Fibroblast of mammary gland (primary cell): ENCODE results near the gene ADAMTS18.

ENCODE experiments used
- DNase-seq: peaks from one replicate; pipeline ENCODE4 v3.0.0-alpha.2; 2010; ENCODE audit warnings: low read depth
- H3K4me3 ChIP-seq: 2 replicates; pipeline ENCODE4 v1.5.1; 2011; ENCODE audit warnings: low read depth, mild to moderate bottlenecking, low read length, moderate library complexity; ENCODE audit not compliant: control insufficient read depth
- TF ChIP-seq, protein P1 (sequence below): conservative IDR thresholded peaks from 2 replicates; pipeline ENCODE4 v1.5.1; 2011; ENCODE audit warnings: low read depth, low read length, inconsistent platforms; ENCODE audit not compliant: control insufficient read depth, insufficient read depth

The ADAMTS18 gene

DNA sequence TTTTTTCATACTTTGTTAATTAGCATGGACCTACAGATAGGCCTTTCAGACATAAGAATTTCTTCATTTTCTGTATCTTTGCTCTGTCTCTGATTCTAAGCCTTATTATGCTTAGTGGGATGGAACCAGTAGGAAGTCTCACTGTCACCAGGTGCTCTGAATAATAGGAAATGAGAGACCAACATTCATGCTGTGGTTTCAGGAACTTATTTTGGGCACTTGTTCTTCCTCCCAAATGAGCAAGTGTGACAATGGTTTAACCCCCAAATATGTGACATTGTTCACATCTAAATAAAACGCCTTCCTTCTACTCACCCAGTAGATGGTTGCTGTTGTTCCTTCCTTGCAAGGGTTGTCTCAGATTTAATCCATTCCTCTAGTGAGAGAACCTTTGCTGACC, 135.4 kb downstream of the ADAMTS18 start:
- H3K4me3 ChIP-seq: no peak overlapping the region
- DNase-seq: no peak
- TF ChIP-seq, protein P1, sequence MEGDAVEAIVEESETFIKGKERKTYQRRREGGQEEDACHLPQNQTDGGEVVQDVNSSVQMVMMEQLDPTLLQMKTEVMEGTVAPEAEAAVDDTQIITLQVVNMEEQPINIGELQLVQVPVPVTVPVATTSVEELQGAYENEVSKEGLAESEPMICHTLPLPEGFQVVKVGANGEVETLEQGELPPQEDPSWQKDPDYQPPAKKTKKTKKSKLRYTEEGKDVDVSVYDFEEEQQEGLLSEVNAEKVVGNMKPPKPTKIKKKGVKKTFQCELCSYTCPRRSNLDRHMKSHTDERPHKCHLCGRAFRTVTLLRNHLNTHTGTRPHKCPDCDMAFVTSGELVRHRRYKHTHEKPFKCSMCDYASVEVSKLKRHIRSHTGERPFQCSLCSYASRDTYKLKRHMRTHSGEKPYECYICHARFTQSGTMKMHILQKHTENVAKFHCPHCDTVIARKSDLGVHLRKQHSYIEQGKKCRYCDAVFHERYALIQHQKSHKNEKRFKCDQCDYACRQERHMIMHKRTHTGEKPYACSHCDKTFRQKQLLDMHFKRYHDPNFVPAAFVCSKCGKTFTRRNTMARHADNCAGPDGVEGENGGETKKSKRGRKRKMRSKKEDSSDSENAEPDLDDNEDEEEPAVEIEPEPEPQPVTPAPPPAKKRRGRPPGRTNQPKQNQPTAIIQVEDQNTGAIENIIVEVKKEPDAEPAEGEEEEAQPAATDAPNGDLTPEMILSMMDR: no peak

DNA sequence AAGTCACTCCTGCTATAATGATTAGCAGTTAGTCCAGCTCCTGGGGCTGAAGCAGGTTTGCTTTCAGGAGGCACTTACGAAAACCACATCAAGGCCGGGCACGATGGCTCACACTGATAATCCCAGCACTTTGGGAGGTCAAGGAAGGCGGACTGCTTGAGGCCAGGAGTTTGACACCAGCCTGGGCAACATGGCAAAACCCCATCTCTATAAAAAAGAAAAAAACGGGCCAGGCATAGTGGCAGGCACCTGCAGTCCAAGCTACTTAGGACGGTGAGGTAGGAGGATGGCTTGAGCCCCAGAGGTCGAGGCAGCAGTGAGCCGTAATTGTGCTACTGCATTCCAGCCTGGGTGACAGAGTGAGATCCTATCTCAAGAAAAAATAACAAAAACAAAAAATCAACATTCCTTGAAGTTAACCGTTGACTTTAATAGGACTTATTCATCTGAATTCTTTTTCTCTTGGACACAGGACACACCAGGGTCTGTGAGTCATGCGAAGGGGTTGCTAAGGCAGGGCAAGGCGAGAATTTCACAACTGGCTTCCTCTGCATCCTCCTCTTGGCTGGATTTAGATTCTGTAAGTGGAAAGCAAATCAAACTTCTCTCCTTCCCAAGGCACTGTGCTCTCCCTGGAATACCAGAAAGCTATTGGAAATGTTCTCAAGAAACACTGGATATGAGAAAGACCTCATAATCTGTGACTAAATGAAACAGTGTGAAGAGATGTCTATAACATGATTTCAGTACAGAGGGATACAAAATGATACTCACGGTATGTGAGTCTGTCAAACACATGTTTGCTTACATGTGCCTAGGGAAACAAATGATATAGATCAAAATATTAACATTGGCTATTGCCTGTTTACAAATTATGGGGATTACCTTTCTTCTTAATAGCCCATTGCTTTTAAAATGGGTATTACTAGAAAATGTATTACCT, 136.1 kb downstream of the ADAMTS18 start:
- DNase-seq: peak; percentile 95
- no peak overlapping the region for H3K4me3 ChIP-seq
- TF ChIP-seq, protein P1: no peak

DNA sequence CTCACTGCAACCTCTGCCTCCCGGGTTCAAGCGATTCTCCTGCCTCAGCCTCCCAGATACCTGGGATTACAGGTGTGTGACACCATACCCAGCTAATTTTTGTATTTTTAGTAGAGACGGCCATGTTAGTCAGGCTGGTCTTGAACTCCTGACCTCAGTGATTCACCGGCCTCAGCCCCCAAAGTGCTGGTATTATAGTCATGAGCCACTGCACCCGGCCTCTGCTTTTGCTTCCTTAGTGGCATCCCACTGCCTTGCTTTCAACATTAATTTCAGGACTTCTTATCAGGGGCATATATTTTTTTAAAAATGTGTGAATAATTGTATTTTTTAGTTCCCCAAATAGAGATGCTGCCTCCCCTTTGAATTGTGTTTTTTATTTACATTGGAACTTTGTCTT, 136.8 kb downstream of the ADAMTS18 start:
- TF ChIP-seq, protein P1: no peak

DNA sequence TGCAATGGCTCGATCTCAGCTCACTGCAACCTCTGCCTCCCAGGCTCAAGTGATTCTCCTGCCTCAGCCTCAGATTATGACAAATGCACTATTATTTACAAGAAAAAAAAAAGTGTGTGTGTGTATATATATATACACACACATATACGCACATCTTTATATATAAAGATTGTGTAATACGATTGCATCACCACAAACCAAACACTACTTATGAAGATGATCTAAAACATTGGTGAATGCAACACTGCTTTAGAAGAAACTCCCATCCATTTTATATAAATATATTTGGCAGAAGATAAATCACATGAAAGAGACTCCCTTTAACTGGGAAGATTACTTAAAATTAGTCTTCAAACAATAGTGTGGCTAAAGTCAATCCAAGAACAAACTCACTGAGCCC, 138.9 kb downstream of the ADAMTS18 start:
- DNase-seq: peak; percentile 23
- TF ChIP-seq, protein P1: no peak
- no peak overlapping the region for H3K4me3 ChIP-seq

More for the DNA sequence above, 136.8 kb downstream of the ADAMTS18 start:
- peak; percentile 46 for DNase-seq
- no peak overlapping the region for H3K4me3 ChIP-seq

DNA sequence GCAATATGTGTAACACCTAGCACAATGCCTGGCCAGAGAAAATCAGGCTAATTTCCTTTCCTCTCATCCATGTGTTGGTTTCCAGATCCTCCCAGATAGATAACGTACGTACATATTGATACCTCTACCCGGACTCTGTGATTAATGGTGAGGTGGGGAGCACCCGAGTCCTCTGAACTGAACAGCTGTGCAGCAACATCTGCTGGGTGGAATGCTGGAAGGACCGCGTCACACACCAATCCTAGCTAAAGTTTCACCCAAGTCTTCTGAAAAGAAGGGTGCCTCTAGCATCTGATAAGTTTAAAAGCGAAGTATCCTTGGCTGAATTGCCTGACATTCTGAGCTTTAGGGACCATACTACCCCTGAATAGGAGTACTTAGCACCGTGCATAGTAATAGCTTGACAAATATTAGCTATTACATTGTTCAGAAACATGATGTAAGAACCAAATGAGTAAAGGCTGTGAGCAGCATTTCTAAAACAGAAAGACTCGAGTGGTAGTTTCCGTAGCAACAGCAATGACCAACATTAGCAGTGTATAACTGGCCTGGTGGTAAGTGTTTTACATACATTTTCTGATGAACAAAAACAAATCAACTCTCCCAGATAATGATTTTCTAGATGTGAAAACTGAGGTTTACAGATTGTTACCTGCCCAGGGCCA, 144.3 kb downstream of the ADAMTS18 start:
- no peak overlapping the region for H3K4me3 ChIP-seq
- peak; percentile 68 for DNase-seq
- TF ChIP-seq, protein P1: no peak

DNA sequence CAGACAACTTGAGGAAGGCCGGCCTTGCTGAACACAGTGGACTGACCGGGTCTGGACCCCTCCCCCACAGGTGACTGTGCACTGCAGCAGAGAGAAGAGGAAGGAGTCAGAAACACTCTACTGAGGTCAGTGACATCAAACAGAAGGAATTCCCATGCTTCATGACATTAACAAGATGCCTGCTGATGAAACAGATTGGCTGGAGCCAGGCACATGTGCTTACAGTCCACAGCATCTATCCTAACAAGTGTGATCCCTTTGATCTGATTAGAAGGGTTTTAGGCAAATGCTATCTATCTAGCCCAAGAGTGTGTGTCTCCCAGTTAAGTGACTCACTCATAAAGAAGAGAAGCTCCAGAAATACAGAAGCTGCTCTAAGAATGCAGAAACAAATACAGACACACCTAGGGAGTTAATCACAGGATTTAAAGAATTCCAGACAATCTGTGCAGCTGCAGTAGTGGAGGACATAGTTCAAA, 145.5 kb downstream of the ADAMTS18 start:
- no peak overlapping the region for H3K4me3 ChIP-seq
- peak; percentile 88 for DNase-seq
- TF ChIP-seq, protein P1: no peak
